HG03280 (cell line): ENCODE measurements around the gene FTL.
"Not testable (repeated sequence)": the region's sequence is repeated elsewhere in the genome, so short reads cannot be mapped to it uniquely, and the experiment has no call there.

Experiments
- ATAC-seq: cut with Tn5 transposase; IDR thresholded peaks from one replicate; pipeline ENCODE4 v1.9.1; 2021; ENCODE audit warnings: mild to moderate bottlenecking, moderate library complexity; ENCODE audit not compliant: unreplicated experiment

FTL gene

DNA sequence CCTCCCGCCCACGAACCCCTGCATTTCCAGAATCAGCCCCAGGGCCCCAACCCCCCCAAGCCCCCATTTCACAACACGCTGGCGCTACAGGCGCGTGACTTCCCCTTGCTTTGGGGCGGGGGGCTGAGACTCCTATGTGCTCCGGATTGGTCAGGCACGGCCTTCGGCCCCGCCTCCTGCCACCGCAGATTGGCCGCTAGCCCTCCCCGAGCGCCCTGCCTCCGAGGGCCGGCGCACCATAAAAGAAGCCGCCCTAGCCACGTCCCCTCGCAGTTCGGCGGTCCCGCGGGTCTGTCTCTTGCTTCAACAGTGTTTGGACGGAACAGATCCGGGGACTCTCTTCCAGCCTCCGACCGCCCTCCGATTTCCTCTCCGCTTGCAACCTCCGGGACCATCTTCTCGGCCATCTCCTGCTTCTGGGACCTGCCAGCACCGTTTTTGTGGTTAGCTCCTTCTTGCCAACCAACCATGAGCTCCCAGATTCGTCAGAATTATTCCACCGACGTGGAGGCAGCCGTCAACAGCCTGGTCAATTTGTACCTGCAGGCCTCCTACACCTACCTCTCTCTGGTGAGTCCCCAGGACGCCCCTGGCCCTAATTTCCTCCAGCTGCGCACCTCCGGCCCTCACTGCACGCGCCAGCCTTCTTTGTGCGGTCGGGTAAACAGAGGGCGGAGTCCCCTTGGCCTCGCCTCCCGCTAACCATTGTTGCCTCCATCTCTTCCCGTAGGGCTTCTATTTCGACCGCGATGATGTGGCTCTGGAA is at the start of gene FTL:
Gene FTL (plus strand): TSS at position 270 of the 766 bp plus-strand sequence. CDS start 199 bp downstream, at position 469.
- peak; percentile 60 for ATAC-seq

DNA sequence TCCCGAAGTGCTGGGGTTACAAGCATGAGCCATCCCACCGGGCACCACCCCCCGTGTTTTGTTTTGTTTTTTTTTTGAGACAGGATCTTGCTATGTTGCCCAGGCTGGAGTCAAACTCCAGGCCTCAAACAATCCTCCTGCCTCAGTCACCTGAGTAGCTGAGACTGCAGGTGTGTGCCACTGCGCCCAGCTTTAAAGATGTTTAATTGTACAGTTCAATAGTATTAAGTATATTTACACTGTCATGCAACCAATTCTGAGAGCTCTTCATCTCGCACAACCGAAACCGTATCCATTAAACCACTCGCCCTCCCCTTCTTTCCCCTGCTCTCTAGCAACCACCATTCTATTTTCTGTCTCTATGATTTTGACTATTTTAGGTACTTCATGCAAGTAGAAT is 49.4 kb upstream of the FTL start:
- ATAC-seq = no peak

DNA sequence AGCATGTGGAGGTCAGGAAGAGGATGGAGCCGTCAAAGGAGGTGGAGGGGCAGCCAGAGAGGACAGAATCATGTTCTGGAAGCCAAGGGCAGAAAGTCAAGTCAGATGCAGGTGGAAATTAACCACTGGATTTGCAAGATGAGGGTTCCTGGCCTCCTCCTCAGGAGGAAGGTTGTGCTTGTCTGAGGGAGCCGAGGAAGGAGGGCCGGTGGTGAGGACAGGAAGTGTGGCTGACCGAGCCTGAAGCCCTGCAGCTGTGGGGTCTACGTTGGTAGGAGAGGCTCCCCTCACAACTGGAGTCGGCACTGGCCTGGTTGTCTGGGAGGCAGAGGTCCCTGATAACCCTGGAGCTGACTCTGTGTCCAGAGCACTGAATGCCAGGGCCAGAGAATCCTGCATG is 47.0 kb upstream of the FTL start:
- no peak for ATAC-seq

DNA sequence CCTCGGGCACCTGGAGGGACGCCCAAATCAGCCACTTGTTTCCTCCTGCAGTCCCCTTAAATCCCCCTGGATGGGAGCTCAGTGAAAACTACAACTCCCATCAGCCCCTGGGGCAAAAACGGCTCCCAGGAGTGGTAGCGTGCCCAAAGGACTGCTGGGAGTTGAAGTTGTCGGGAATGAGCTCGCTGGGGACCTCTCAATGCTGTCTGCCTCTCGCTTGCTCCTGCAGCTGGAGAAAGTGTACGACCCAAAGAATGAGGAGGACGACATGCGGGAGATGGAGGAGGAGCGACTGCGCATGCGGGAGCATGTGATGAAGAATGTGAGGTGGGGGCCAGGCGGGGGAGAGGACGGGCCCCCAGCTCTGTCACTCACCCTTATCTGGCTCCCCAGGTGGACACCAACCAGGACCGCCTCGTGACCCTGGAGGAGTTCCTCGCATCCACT is 46.3 kb upstream of the FTL start:
- no peak for ATAC-seq

DNA sequence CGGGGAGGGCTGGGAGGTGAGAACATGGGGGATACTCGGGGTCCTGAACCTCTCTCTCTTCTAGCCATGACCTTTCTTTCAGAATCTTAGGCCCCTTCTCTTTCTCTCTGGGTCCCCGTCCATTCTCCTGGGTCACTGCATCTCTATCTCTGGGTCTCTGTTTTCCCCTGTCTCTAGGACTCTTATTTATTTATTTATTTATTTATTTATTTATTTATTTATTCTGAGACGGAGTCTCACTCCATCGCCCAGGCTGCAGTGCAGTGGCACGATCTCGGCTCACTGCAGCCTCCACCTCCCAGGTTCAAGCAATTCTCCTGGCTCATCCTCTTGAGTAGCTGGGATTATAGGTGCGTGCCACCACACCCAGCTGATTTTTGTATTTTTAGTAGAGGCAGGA is 45.8 kb upstream of the FTL start:
- ATAC-seq = not testable (repeated sequence)

DNA sequence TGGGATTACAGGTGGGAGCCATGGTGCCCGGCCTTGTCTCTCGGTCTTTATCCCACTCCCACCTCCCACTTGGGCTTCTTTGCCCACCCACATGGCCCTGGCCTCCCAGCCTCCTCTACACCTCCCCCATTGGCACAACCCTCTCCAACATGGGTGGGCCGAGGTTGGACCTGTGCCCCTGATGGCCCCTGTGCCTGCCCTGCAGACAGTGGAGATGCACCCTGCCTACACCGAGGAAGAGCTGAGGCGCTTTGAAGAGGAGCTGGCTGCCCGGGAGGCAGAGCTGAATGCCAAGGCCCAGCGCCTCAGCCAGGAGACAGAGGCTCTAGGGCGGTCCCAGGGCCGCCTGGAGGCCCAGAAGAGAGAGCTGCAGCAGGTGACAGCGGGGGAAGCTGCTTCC is 44.2 kb upstream of the FTL start:
- no peak for ATAC-seq

DNA sequence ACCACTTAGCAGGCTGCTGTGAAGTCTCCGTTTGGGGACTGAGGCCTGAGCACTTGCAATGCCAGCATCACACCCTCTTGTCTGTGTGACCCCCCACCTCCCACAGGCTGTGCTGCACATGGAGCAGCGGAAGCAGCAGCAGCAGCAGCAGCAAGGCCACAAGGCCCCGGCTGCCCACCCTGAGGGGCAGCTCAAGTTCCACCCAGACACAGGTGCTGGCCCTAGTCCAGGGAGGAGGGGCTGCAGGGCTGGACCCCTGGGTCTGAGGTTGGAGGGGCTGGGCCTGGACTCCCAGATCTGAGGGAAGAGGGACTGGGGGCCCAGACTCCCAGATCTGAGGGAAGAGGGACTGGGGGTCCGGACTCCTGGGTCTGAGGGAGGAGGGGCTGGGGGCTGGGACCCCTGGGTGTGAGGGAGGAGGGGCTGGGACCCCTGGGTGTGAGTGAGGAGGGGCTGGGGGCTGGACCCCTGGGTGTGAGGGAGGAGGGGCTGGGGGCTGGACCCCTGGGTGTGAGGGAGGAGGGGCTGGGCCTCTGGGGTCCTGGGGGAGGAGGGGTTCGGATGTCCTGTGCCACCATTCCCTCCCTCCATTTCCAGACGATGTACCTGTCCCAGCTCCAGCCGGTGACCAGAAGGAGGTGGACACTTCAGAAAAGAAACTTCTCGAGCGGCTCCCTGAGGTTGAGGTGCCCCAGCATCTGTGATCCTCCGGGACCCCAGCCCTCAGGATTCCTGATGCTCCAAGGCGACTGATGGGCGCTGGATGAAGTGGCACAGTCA is 43.2 kb upstream of the FTL start:
- no peak for ATAC-seq

DNA sequence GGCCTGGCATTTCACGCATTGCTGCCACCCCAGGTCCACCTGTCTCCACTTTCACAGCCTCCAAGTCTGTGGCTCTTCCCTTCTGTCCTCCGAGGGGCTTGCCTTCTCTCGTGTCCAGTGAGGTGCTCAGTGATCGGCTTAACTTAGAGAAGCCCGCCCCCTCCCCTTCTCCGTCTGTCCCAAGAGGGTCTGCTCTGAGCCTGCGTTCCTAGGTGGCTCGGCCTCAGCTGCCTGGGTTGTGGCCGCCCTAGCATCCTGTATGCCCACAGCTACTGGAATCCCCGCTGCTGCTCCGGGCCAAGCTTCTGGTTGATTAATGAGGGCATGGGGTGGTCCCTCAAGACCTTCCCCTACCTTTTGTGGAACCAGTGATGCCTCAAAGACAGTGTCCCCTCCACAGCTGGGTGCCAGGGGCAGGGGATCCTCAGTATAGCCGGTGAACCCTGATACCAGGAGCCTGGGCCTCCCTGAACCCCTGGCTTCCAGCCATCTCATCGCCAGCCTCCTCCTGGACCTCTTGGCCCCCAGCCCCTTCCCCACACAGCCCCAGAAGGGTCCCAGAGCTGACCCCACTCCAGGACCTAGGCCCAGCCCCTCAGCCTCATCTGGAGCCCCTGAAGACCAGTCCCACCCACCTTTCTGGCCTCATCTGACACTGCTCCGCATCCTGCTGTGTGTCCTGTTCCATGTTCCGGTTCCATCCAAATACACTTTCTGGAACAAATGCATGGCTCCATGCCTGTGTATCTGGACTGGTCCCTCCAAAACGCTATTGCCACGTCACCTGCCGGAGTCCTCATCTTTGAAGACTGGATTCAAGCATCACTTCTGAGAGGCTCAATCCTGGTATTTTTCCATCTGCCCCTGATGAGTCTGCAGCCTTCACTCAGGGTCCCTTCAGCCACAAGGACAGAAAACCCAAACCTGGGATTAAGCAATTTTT is 42.3 kb upstream of the FTL start:
- no peak for ATAC-seq

DNA sequence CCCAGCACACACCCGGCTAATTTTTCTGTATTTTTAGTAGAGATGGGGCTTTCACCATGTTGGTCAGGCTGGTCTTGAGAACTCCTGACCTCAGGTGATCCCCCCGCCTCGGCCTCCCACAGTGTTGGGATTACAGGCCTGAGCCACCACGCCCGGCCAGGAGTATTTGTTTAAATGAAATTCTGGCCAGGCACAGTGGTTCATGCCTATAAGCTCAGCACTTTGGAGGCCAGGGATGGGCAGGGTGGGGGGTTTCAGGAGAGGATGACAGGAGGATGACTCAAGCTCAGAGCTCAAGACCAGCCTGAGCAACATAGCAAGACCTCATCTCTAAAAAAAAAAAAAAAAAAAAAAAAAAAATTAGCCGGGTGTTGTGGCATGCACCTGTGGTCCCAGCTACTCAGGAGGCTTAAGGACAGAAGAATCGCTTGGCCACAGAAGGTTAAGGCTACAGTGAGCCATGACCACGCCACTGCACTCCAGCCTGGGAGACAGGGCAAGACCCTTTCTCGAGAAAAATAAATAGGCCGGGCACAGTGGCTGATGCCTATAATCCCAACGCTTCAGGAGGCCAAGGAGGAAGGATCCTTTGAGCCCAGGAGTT is 39.8 kb upstream of the FTL start:
- ATAC-seq = no peak

DNA sequence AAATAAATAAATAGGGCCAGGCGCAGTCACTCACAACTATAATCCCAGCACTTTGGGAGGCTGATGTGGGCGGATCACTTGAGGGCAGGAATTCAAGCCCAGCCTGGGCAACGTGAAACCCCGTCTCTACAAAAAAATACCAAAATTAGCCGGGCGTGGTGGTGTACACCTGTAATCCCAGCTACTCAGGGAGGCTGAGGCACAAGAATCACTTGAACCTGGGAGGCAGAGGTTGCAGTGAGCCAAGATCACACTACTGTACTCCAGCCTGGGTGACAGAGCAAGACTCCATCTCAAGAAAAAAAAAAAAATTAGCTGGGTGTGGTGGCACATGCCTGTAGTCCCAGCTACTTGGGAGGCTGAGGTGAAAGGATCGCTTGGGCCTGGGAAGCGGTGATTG is 39.2 kb upstream of the FTL start:
- not testable (repeated sequence) for ATAC-seq

DNA sequence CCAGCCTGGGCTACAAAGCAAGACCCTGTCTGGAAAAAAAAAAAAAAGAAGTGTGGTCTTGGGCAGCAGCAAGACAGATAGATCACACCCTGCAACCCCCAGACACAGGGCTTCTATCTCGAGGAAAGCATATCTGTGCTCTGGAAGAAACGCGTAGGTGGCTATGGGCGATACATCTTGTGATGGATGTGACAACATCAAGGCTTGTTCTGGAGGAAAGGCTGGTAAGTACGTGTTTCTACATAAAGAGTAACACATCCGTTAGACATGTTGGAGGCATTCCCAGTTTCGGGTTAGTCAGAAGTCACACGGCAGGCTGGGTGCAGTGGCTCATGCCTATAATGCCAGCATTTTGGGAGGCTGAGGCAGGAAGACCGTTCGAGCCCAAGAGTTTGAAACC is 38.2 kb upstream of the FTL start:
- no peak for ATAC-seq

DNA sequence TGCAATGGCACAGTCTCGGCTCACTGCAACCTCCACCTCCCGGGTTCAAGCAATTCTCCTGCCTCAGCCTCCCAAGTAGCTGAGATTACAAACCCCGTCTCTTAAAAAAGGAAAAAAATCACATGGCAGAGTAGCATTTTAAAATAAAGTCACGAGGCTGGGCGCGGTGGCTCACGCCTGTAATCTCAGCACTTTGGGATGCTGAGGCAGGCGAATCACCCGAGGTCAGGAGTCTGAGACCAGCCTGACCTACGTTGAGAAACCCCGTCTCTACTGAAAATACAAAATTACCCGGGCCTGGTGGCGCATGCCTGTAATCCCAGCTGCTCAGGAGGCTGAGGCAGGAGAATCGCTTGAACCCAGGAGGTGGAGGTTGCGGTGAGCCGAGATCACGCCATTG is 37.4 kb upstream of the FTL start:
- ATAC-seq = not testable (repeated sequence)

DNA sequence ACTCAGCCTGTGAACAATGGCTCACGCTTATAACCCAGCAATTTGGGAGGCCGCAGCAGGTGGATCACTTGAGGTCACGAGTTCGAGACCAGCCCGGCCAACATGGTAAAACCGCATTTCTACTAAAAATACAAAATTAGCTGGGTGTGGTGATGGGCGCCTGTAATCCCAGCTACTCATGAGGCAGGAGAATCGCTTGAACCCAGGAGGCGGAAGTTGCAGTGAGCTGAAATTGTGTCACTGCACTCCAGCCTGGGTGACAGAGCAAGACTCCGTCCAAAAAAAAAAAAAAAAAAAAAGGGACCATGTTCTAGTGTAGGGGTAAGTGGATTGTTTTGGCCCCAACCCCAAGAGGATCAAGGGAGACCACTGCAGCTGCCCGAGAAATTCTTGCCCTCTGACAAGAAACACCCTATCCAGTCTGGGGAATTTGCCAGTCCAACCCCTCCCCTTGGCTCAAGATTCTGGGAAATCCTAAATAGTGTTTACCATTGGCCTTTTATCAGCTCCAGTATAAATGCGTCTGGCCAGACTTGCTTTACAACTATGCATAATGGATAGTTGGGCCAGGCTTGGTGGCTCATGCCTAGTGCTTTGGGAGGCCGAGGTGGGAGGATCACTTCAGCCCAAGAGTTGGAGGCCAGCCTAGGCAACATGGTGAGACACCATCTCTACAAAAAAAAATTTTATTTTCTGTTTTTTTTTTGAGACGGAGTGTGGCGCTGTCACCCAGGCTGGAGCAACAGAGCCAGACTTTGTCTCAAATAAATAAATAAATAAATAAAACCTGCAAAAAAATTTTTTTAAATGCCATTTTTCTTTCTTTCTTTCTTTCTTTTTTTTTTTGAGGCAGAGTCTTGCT is 36.7 kb upstream of the FTL start:
- ATAC-seq = no peak

DNA sequence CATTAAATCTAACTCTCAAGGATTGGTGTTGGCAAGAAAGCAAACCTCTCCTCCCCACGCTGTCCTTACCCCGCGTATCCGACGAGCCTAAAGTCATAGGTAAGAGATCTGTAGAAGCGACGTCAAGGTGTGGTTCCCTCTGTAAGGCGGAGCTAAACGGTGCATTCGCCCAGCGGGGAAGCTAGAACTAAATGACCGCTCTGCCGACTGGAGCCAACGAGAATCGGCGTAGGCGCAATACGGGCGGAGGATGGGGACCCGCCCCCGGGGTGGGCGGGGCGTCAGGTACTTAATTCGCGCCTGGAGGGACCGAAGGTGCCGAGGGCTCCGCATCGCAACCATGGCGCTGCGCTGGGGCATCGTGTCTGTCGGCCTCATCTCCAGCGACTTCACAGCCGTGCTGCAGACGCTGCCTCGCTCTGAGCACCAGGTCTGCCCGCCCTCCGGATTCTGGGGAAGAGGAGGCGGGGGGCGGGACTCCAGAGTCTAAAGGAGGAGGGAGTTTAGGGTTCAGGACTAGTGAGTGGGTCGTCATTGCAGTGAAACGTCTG is 31.7 kb upstream of the FTL start, which contains the start of gene DHDH:
Gene DHDH (plus strand): TSS at position 318 of the 551 bp plus-strand sequence. CDS start 23 bp downstream, at position 341.
- ATAC-seq = peak; percentile 65

DNA sequence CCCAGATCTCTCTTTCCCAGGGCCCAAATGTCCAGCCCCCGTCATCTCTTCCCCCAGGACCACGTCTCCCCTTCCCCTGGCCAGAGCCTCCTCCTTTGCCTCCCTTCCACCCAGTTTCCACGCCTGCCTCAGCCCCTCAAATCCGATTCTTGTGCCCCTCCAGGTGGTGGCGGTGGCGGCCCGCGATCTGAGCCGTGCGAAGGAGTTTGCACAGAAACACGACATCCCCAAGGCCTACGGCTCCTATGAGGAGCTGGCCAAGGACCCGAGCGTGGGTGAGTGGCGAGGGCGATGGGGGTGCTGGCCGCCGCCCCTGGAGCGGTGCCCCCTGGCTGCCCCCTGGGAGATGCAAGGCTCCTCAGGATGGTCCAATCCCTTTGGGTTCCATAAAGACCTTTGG is 30.3 kb upstream of the FTL start:
- ATAC-seq = no peak

DNA sequence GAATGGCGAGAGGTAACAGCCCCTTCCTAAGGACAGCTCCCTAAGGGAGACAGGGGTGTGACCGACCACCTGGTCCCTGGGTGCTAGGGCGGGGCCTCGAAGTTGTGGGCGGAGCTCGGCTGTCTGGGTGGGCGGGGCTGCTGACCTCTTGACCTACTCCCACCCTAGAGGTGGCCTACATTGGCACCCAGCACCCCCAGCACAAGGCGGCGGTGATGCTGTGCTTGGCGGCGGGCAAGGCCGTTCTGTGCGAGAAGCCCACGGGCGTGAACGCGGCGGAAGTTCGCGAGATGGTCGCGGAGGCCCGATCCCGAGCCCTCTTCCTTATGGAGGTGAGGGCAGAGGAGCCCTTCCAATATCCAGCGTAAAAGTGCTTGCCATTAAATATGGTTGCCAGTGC is 29.2 kb upstream of the FTL start:
- no peak for ATAC-seq

DNA sequence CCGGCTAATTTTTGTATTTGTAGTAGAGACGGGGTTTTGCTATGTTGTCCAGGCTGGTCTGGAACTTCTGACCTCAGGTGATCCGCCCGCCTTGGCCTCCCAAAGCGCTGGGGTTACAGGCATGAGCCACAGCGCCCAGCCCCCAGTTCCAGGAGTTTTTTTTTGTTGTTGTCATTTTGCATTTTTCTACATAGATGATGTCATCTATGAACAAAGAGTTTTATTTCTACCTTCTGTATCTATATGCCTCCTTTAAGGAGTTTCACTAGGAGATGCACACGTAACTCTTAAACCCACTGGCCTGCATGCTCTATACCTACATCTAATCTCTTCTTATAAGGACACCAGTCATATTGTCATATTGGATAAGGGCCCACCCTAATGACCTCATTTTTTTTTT is 26.9 kb upstream of the FTL start:
- ATAC-seq = no peak

DNA sequence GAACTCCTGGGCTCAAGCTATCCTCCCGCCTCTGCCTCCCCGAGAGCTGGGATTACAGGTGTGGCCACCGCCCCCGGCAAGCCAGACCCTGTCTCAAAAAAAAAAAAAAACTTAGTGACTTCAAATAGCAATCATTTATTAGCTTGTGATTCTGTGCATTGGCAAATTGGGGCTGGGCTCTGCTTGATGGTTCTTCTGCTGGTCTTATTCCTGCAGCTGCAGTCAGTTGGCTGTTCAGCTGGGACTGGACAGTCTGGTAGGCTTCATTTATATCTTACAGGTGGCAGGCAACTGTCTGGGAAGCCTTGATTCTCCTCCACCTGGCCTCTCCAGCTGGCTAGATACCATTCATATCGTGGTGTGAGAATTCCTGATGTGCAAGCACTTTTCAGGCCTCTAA is 24.2 kb upstream of the FTL start:
- no peak for ATAC-seq

DNA sequence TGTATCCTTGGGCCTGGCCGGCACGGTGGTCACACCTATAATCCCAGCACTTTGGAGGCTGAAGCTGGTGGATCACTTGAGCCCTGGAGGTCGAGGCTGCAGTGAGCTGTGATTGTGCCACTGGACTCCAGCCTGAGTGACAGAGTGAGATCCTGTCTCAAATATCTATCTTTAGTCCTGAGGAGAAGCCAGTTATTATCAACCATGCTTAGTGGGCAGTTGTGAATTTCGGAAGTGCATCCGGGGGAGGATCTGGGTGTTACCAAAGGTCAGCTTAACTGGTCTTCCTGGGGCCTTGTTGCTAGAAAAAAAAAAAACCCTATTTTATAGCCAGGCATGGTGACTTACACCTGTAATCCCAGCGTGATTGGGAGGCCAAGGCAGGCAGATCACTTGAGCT is 22.0 kb upstream of the FTL start:
- no peak for ATAC-seq
